ENCODE results near the gene NFKBIB.

The NFKBIB gene

DNA sequence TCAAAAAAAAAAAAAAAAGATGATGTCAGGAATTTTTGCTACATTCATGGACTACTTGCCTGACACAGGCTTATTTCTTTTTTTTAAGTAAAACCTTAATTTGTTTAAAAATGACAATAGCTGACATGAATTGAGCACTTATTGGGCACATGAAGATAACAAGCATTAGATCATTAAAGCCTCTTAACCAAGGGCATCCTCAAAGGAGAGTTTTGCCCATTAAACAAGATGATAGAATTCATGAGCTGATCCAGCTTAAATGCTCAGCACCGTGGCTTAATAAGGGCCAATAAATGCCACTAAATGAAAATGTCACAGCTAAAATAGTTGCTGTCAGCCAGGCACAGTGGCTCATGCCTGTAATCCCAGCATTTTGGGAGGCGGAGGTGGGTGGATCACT, 56.5 kb downstream of the NFKBIB start:
- DNase-seq, result no peak

DNA sequence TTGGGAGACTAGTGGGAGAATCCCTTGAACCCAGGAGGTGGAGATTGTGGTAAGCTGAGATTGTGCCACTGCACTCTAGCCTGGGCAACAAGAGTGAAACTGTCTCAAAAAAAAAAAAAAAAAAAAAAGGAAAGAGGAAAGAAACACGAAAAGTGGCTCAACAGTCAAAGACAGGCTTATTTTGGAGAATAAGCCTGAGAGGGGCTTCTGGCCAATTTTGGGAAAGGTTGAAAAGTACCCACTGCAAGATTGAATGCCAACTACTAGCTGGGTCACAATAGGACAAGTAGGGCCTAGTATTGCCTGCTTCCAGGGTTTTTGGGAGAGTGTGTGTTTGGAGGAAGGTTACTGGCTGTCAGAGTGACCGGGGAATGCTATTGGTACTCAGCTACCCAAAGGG, 58.5 kb downstream of the NFKBIB start:
- no peak for DNase-seq

Measured in anterior cingulate cortex (tissue), 58 donors.